Activated CD8-positive, alpha-beta memory T cell treated with anti-CD3 and anti-CD28 coated beads for 1 hour (primary cell): ENCODE results near the gene MPIG6B.

Experiments
- DNase-seq, 2 donors: peaks; one replicate each; pipeline ENCODE4 v3.0.0-alpha.2; 2020; ENCODE audit warnings: low read depth in 1 of 2; ENCODE audit errors: extremely low read depth in 1 of 2

MPIG6B gene, protein sequence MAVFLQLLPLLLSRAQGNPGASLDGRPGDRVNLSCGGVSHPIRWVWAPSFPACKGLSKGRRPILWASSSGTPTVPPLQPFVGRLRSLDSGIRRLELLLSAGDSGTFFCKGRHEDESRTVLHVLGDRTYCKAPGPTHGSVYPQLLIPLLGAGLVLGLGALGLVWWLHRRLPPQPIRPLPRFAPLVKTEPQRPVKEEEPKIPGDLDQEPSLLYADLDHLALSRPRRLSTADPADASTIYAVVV

GRCh38 chr6:31723245-31723979 is at the start of gene MPIG6B:
MPIG6B (plus strand) TSS chr6:31723373; CDS start chr6:31723384, 11 bp downstream.
- DNase-seq: no peak

DNA sequence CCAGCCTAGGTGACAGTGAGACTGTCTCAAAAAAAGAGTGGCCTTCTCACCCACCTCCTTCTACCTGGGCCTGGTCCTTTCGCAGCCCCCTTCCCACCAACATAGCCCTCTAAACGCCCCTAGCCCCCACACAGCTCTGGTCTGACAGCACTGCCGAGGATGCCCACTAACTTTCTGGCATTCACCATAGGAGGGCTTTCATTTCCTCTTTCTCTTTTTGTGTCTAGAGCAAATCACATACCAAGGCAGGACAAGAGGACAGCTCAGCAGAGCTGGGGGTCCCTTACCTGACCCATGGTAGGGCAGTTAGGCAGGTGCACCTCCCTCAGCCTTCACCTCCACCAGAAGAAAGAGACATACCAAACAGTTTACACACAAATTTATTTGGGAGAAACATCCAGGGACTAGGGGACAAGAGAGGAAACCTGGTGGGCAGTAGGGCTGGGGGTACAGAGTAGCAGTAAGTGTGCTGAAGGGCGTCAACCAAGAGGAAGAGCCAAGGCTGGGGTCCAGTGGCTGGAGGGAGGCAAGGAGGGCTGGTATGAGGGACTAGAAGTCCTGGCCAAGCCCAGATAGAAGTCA is 46.8 kb upstream of the MPIG6B start:
- no peak for DNase-seq

GRCh38 chr6:31676904-31677303 is 46.3 kb upstream of the MPIG6B start:
- DNase-seq: no peak

GRCh38 chr6:31677955-31678354 is 45.2 kb upstream of the MPIG6B start:
- DNase-seq: no peak

- DNase-seq: peak in 1 of 2 donors; percentile 25
Measured at GRCh38 chr6:31680226-31681134, 42.7 kb upstream of the MPIG6B start, which contains the start of gene LY6G5C. LY6G5C (minus strand) TSS chr6:31681067; CDS start chr6:31680373, 694 bp downstream.

DNA sequence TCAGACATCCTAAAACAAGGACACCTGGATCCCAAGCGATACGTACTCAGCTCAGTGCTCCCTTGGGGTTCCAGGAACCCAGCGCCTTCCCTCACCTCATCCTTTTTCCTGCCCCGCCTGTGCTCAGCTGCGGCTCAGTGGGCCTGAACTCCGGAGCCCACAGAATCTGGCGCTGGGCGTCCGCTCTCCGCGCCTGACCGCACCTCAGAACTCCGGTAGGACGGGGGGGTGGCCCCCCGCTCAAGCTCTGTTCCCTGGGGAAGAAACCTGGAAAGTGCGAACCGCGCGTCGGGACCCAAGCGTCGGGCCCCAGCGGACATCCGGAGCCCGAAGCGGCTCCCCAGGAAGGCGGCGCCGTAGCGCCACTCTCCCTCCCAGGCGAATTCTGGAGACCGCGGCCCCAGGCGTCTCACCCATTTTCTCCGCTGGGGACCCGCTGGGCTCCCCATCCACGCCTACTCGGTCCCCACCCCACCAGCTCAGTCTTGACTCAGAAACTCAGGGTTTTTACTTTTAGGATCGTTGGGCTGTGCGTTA is 42.0 kb upstream of the MPIG6B start:
- no peak for DNase-seq

- no peak for DNase-seq
Measured at GRCh38 chr6:31683591-31683990, 39.6 kb upstream of the MPIG6B start.

DNA sequence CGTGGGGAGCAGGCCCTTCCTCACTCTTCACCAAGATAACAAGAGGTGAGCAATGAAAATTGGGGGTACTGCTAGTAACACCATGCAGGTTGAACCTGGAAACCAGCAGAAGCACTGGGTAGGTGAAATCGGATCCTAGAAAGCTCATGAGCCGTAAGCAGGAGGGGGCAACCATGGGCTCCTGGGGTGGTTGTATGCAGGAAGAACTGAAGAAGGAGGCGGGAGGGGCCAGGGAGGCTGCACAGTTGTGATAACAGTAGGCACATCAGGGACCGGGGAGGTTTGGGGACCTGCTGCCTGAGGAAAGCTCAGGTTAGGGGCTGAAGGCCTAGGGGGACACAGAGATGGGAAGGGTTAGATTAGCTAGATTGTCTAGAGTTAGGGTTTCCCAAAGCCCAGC is 36.7 kb upstream of the MPIG6B start:
- DNase-seq: no peak

GRCh38 chr6:31687321-31687720 is 35.9 kb upstream of the MPIG6B start:
- DNase-seq: no peak

- DNase-seq: no peak
Measured at GRCh38 chr6:31687860-31688693, 35.1 kb upstream of the MPIG6B start.

- DNase-seq: no peak
Measured at GRCh38 chr6:31689249-31690110, 33.7 kb upstream of the MPIG6B start.

GRCh38 chr6:31690231-31691077 is 32.7 kb upstream of the MPIG6B start:
- no peak for DNase-seq

GRCh38 chr6:31691078-31691463 is 32.1 kb upstream of the MPIG6B start:
- DNase-seq: no peak

DNA sequence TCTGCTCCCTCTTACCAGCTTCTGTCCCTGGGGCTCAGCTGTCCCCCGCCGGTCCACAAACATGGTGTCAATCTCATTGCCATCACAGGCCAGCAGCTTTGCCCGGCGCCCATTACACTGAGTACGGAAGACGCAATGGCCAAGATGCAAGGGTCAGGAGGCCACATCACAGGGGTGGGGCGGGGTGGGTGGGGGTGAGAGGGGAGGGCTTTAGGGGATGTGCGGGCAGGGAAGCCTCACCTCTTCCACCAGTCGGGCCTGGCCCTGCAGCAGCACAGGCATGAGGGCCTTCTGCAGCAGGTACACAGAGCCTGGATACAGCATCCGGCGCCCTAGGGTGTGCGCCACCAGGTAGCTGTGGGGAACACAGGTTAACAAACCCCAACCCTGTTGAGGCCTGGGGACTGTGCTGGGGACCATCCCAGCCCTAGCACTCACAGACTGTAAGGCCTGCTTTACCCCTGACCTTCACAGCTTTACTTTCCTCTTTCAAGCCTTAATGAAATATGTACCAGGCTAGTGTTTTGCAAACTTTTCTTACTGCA is 31.5 kb upstream of the MPIG6B start:
- no peak for DNase-seq

GRCh38 chr6:31692353-31692752 is 30.8 kb upstream of the MPIG6B start:
- DNase-seq: no peak

GRCh38 chr6:31692886-31693285 is 30.3 kb upstream of the MPIG6B start:
- DNase-seq: no peak

- DNase-seq: no peak
Measured at GRCh38 chr6:31693535-31693934, 29.6 kb upstream of the MPIG6B start.

DNA sequence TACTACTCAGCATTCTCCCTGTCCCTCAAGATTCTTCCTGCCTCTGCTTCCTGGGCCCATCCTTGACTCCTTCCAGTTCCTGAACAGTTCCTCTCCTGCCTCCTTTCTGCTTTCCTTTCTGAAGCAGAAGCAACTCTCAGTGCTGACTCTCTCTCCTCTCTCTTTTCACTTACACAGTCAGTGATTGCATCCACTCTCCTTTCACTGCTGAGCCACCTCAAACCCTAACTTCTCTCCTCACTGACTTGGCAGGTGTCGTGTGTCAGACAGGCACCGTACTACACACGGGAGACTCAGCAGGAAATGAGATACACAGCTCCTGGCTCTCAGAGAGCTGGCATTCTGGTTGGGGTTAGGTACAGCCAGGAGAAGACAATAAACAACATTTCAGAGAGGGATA is 25.6 kb upstream of the MPIG6B start:
- DNase-seq: no peak
